GM21528 (cell line): ENCODE data around the gene SHC4.
"Not testable (repeated sequence)": the region's sequence is repeated elsewhere in the genome, so short reads cannot be mapped to it uniquely, and the experiment has no call there.

Experiments used
- ATAC-seq: cut with Tn5 transposase; IDR thresholded peaks from one replicate; pipeline ENCODE4 v1.9.1; 2021; ENCODE audit warnings: mild to moderate bottlenecking, moderate library complexity; ENCODE audit not compliant: unreplicated experiment, low FRiP score

SHC4 gene

DNA sequence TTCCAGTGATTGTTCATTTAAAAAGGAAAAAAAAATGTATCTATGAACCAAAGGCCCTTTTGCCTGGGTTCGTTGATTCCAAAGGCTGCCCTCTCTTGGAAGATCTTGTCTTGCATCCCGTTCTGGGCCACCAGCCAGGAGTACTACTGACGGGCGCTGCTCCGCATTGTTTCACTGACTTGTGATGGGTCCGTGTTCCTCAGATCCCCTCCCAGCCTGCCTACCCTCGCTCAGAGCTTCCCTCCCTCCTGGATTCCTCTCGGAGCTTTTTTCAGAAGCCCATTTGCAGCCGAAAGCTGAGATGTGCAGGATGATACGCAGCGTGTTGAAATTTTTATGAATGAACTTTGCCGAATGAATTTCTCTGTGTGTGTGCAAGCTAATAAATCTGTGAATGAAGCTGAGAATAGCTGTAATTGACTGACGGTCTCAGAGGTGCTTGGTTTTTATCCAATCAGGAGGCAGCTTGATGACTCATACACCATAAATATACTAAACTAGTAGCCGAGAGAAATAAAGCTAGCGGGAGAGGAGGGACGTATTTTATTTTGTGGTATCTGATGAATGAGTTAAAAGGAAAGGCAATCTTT is at the start of gene SHC4:
TSS of gene SHC4 (minus strand) at position 396 of the 590 bp plus-strand sequence. CDS start 904 bp downstream, outside the sequence.
- no peak for ATAC-seq

- no peak for ATAC-seq
These were observed 35.6 kb upstream of the SHC4 start for GRCh38 chr15:48999314-48999713.

DNA sequence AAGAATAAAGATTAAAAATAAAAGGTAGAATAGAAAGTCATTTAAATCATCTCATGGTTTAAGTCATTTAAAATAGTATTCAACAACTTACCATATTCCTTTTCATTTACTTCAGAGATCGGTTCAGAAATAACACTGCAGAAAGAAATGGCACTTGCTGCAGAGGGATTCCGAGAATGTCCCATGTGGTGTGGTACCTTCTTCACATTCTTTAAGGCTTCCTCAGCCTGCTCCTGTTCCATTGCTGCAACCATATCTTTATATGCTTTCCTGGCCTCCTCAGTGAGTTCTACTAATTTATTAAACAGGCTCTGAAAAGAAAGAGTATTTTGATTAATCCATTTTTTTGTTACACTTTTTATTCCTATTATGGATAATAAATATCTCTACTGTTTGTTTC is 32.6 kb upstream of the SHC4 start:
- ATAC-seq, result no peak

DNA sequence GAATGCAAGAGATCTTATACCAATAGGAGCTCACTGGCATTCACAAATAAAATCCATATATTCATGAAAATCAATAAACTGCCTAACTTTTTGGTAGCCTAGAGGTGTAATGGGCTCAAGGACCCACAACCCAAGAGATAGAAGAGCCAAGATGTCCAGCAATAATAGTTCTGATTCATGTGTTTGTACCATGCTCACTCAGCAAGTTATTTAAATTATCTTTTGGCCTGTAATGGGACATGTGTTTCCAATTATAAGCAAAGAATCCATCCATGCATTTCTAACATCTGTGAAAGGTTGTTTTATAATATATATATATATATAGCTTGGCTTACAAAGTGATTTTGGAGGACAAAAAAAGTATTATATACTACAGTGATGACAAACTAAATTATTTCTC is 29.7 kb upstream of the SHC4 start:
- no peak for ATAC-seq

DNA sequence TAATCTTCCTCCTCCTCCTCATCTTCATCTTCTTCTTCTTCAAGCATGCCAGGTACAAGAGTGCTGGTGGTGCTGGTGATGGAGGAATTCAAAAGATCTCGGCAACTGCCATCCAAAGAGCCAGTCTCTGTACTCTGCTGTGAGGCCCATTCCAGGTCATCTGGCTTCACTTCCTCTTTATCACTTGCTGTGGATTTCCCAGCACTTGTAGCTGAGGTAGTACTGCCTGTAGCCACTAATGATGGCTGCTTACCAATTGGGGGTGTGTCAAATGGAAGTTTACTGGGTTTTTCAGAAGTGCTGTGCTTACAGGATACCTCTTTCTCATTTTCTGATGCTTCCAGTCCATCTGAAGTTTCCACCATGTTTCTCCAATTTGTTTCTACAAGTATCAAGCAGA is 28.8 kb upstream of the SHC4 start:
- ATAC-seq, result no peak

GRCh38 chr15:48992096-48992495 is 28.4 kb upstream of the SHC4 start:
- no peak for ATAC-seq

DNA sequence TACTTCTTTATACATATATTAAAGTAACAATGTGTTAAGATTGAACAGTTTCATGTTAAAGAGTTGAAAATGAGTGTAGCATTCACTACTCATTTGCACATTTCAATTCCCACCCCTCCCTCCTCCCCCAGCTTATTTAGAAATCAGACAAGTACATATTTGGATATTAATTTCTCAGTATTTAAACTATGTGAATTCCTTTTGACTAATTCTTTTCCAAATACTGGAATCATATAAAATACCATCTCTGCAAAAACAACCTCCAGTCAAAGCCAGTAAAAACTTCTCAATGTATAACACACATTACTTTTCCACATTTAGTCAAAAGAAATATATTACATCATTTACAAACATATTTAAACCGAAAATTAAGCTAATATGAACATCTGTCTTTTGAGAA is 25.5 kb upstream of the SHC4 start:
- no peak for ATAC-seq

- no peak for ATAC-seq
These were observed 23.4 kb upstream of the SHC4 start for GRCh38 chr15:48987142-48987541.

DNA sequence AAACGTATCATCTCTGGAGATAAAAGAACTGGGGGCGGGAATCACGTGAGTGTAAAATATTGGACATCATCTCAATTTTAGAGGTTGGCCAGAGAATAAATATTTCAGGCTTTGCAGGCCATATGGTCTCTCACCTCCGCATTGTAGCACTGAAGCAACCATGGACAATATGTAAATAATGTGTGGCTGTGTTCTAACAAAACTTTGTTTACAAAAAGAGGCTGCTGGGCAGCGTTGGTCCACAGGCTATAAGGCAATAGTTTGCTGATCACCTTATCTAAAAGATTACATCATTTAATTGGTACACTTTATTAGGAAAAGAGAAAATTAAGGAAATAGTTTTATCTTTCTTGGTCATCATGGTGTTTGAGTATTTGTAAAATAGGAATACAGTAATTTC is 22.5 kb upstream of the SHC4 start:
- ATAC-seq, result no peak

DNA sequence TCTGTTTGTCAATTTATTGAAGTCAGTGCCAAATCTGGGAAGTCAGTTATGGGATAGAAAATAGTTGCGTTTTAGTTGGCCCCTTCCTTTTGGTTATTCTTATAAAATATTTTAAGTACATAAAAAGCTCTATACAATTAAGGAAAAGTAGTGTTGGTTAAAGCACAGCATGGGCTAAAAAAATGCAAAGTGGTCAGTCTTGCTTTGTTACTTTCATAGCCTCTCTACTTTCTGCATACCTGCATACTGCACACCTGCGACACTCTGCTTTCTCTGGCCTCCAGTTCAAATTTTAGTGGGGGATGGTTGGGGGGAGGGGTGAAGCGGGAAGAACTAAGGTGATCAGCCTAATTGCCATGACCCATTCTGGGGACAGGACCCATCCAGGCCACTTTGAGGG is 21.8 kb upstream of the SHC4 start:
- no peak for ATAC-seq

DNA sequence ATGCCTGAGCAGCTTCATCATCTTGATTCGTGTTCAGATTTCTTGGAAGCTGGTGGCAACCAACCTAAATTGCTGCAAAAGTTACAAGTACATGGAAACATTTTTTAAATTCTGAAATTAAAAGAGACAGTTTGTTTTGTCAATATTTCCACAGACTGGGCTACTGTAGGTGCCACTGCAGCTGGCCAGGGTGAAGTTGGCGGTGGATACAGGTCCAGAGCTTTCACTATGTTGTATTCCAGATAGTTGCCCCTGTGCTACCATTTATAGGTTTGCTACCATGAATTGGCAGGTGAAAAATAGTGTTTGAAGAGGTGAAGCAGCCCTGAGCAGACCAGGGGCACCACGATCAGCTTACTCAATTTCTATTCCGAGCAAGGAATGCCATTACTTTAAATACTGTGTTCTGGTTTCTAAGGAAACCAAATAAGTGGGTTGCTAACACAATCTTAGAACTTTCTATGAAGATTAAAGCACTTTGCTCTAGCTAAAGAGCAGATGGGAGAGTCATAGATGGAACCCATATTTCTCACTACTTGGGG is 21.2 kb upstream of the SHC4 start:
- no peak for ATAC-seq

DNA sequence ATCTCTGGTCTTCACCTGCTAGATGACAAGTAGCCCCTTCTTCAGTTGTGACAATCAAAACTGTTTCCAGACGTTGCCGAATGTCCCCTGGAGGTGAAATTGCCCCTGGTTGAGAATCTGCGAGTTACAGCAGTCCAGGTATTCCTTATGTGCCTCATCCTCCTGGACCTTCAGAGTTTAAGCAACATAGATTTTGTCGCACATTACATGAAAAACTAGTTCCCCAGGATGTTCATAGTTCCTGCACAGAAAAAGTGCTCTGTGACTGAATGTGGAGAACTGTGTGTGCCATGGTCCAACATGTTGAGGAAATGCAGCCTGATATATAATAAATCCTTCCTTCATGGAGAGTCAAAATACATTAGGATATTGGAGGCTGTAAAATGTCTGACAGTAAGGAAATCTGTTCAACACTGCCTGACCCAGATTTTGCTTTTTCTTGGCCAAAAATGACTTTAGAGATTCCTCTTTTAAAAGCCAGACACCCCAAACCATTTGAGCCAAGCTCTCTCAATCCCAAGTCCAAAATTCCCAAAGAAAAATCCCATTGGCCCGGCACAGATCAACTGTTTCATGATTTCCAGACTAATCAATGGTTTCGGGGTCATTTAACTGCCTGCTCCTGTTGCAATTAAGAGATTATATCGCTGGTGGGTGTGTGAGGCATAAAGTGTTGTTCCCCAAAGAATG is 20.4 kb upstream of the SHC4 start:
- no peak for ATAC-seq

DNA sequence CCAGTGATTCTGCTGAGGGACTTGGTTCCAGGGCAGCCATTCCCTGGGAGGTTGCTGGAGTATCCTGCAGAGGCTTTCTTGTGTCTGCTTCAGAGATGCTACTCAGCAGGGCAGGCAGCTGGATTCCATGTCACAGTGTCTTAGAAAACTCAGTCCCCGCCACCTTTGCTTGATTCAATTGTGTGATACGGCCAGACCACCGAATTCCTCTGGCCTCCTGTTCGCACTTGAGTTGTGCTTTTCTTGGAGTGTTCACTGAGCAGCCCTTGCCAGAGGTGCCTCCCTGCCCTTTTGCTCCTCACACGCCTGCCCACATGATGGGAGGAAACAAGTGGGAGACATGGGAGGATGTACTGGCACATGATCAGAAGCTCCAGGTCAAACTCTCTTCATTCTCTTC is 19.6 kb upstream of the SHC4 start:
- no peak for ATAC-seq

GRCh38 chr15:48981941-48982340 is 18.2 kb upstream of the SHC4 start:
- ATAC-seq, result no peak

GRCh38 chr15:48978638-48979037 is 14.9 kb upstream of the SHC4 start:
- ATAC-seq, result no peak

DNA sequence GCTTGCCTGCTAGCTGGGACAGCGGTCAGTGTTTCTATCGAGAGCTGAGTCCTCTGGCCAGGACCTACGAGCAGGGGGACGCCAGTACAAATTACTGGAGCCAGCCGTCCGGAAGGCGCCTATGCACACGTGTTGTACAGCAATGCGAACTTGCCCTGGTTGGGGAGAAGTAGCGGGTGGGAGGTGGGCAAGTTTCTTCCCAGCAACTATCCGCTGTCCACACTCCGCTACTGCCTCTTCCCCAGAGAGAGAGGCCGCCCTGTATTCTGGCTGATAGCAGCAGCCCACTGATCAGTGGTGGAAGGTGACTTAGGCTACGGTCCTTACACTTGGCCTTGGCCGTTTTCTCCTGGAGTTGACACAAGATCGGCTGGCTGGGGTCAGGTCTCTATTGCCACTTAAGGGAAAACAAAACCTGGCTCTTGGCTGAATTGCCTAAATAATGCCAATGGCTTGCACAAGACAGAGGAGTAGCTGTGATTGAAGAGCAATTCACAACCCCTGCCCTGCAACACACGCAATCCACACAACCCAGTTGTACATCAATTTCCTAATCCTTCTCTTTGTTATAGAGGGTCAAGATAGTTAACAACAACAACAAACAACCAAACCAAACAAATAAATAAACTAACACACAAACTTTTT is 12.8 kb upstream of the SHC4 start:
- no peak for ATAC-seq

- ATAC-seq, result peak; percentile 96
These were observed 12.0 kb upstream of the SHC4 start for GRCh38 chr15:48975472-48976419.

- no peak for ATAC-seq
These were observed 11.2 kb upstream of the SHC4 start for GRCh38 chr15:48974882-48975281.

DNA sequence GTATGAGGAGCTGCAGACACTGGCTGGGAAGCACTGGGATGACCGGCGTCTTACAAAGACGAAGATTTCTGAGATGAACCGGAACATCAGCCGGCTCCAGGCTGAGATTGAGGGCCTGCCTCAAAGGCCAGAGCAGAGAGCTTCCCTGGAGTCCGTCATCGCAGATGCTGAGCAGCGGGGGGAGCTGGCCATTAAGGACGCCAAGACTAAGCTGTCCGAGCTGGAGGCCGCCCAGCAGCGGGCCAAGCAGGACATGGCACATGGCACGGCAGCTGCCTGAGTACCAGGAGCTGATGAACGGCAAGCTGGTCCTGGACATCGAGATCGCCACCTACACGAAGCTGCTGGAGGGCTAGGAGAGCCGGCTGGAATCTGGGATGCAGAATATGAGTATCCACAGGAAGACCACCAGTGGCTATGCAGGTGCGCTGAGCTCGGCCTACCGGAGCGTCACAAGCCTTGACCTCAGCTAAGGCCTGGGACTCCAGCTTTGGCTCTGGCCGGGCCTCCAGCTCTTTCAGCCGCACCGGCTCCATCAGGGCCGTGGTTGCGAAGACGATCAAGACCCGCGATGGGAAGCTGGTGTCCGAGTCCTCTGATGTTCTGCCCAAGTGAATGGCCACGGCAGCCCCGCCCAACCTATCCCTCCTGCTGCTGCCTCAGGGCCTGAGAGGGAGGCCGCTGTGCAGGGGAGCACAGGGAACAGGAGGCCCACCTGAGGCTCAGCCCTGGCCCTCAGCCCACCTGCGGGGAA is 9.2 kb upstream of the SHC4 start:
- ATAC-seq, result no peak

- ATAC-seq, result not testable (repeated sequence)
These were observed 7.2 kb upstream of the SHC4 start for GRCh38 chr15:48970926-48971325.
